H1 (cell line): ENCODE results near the gene FAM209A. TPM values are rescaled to one million over a fixed set of nuclear protein-coding genes. Genes with fewer than 3 reads are reported as not detected.

Experiments used
- CREB1 ChIP-seq: IDR thresholded peaks from 2 replicates; pipeline ENCODE4 v1.6.1; 2012; ENCODE audit warnings: inconsistent platforms
- POLR2A ChIP-seq, 2 experiments: IDR thresholded peaks; 1 replicate in 1 of 2; 2 replicates in 1 of 2; pipeline ENCODE4 v1.6.1; 2011; ENCODE audit warnings: low read depth in 2 of 2, low read length in 2 of 2, mild to moderate bottlenecking in 2 of 2; ENCODE audit errors: control extremely low read depth in 1 of 2
- SIRT6 ChIP-seq: IDR thresholded peaks from one replicate; pipeline ENCODE4 v1.7.1; 2012; ENCODE audit warnings: low read length, inconsistent platforms
- polyA plus RNA-seq, 7 experiments: library from polyadenylated mRNA; depleted of rRNA in 3 of 7; stranded (reverse) in 5 of 7; unstranded in 2 of 7; fragments of >200 nt in 5 of 7; fragments of 200-250 nt in 2 of 7; gene quantifications; 1 replicate in 5 of 7; 2 replicates in 1 of 7; 4 replicates in 1 of 7; pipeline versions ENCODE4 v1.2.1 to v1.2.3, GENCODE V29; 2011 to 2013; ENCODE audit warnings: missing spikeins in 2 of 7, mixed read lengths in 2 of 7
- total RNA-seq: library from RNA; stranded (reverse); fragmentation: NEBNext Ultra II Directional; extraction: Animal tissue kit (Norgen Biotek cat#: 25700); gene quantifications from 2 replicates; pipeline ENCODE4 v1.2.1, GENCODE V29; 2021

FAM209A gene
- total and polyA plus RNA-seq, 2 of the 8 experiments (the other 6 are each of a cell fraction or from before 2014, with no cell fraction given) = 0.15 TPM; not detected in 1

DNA sequence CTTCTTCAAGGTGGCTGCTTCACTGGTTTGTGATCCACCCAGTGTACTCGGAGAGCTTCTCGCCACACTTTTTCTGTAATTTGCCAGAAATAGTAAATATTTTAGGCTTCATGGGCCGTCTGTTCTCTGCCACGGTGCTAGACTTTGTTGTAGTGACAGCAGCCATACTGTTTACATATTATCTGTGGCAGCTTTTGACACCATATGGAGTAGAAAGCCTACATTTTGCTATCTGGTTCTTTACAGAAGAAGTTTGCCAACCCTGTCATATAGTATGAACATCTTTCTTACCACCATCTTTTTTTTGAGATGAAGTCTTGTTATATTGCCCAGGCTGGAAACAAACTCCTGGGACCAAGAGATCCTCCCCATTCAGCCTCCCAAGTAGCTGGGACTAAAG is 41.0 kb downstream of the FAM209A start (continued):
- TF ChIP-seq CREB1 (no peak), SIRT6 (no peak), POLR2A (IDR thresholded peaks at IDR 0.05; ENCODE audit: control extremely low read depth in 1 of 2, low read depth in 2 of 2, low read length in 2 of 2) (no peak)
- TF ChIP-seq, all 59 proteins: peak for 0
